NB4 (cell line): Measurements from ENCODE around the gene SCYGR2.

ENCODE experiments used
- CTCF ChIP-seq: IDR thresholded peaks from one replicate; pipeline ENCODE4 v1.5.1; 2012; ENCODE audit warnings: low read depth, low read length
- POLR2A ChIP-seq: IDR thresholded peaks from 2 replicates; pipeline ENCODE4 v1.6.1; 2011; ENCODE audit warnings: mild to moderate bottlenecking; ENCODE audit not compliant: insufficient read length; ENCODE audit errors: extremely low read depth

GRCh38 chr2:227614246-227614645, 15.6 kb downstream of the SCYGR2 start:
- TF ChIP-seq CTCF = no peak
- TF ChIP-seq POLR2A = no peak
